Small intestine (tissue), 7 donors: ENCODE measurements around the gene ZBTB8A. TPM values are rescaled to one million over a fixed set of nuclear protein-coding genes. Genes with fewer than 3 reads are reported as not detected.
A peak's percentile ranks its signal among the peaks of the same experiment; 100 is the strongest.
"Not testable (repeated sequence)": the region's sequence is repeated elsewhere in the genome, so short reads cannot be mapped to it uniquely, and the experiment has no call there.

ENCODE experiments used
- DNase-seq, 2 donors: peaks; one replicate each; pipeline versions ENCODE4 v3.0.0 to v3.0.0-alpha.2; 2013
- FAIRE-seq: peaks from 2 replicates; lab custom pipeline; 2012; peaks lifted over from hg19 to GRCh38; lab: Jason Lieb, UNC
- H3K27ac ChIP-seq, 3 donors: one replicate each; pipeline ENCODE4 v1.5.1; 2013; ENCODE audit warnings: low read length in 2 of 3, mild to moderate bottlenecking in 2 of 3, control low read depth in 1 of 3, inconsistent platforms in 1 of 3, low read depth in 1 of 3, moderate library complexity in 1 of 3
- H3K27me3 ChIP-seq, 3 donors: one replicate each; pipeline ENCODE4 v1.6.1; 2013; ENCODE audit warnings: low read length in 3 of 3, inconsistent platforms in 1 of 3; ENCODE audit not compliant: control insufficient read depth in 3 of 3, insufficient read depth in 3 of 3
- H3K36me3 ChIP-seq, 3 donors: one replicate each; pipeline ENCODE4 v1.6.1; 2013; ENCODE audit warnings: low read length in 3 of 3, inconsistent platforms in 1 of 3, low read depth in 1 of 3, mild to moderate bottlenecking in 1 of 3, moderate library complexity in 1 of 3; ENCODE audit not compliant: control insufficient read depth in 3 of 3, insufficient read depth in 2 of 3
- H3K4me1 ChIP-seq, 3 donors: one replicate each; pipeline ENCODE4 v1.6.1; 2013; ENCODE audit warnings: low read length in 2 of 3, inconsistent platforms in 1 of 3, low read depth in 1 of 3, mild to moderate bottlenecking in 1 of 3, moderate library complexity in 1 of 3; ENCODE audit not compliant: control insufficient read depth in 3 of 3, insufficient read depth in 2 of 3
- H3K4me3 ChIP-seq, 3 donors: one replicate each; pipeline ENCODE4 v1.5.1; 2013; ENCODE audit warnings: low read length in 3 of 3, control low read depth in 1 of 3, inconsistent platforms in 1 of 3, low read depth in 1 of 3, mild to moderate bottlenecking in 1 of 3, moderate library complexity in 1 of 3
- H3K9me3 ChIP-seq, 2 donors: one replicate each; pipeline ENCODE4 v1.6.1; 2013; ENCODE audit warnings: low read depth in 1 of 2, low read length in 1 of 2; ENCODE audit not compliant: control insufficient read depth in 2 of 2, insufficient read depth in 1 of 2
- WGBS, 3 donors: extraction: QIAGEN DNeasy Blood & Tissue Kit; methylation state at CpG; one replicate each; pipeline ENCODE4 v1.1.7; 2013; 5-methylcytosine and 5-hydroxymethylcytosine counted together
- polyA plus RNA-seq, 4 donors: library from polyadenylated mRNA; stranded (reverse) in 3 of 4; unstranded in 1 of 4; fragments of 200-250 nt in 3 of 4; fragments of 120-200 nt in 1 of 4; gene quantifications; one replicate each; pipeline versions ENCODE4 v1.2.1 to v1.2.3, GENCODE V29; 2013
- donor health status: healthy with polysubstance abuse.
- donor health status: control.
- donor health status: control.
- donor health status: Bipolar disorder and iron deficiency.
- donor health status: healthy.

The ZBTB8A gene
- polyA plus RNA-seq, 4 donors, result 0.89 to 7.0 (median 2.2) TPM

DNA sequence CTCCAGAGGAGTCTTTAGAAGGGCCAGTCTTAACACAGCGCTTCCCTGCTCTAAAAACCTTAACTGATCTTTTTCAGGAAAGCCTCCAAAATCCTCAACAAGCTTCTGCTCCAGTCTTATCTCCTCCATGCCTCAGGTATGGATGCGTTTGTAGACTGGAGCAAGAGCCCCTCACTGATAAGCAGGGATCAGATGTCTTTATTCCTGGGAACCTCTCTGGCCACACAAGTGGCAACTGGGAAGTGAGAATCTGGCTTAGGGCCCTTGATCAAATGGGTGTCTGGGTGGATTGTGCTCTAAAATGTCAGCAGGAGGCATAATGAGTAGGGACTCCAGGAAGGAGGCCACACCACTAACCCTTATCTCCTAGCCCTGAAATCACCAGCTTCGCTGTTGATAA, 1.4 kb downstream of the ZBTB8A start:
- H3K9me3 ChIP-seq, result no peaks in the 10 kb centered on the region
- FAIRE-seq (no peak), DNase-seq (peak in 1 of 2 donors; percentile 8)
- H3K4me3 ChIP-seq, result peak overlapping the region in 2 of 3 donors; percentile 65 to 68
- no peaks in the 10 kb centered on the region for H3K27me3 ChIP-seq
- 47 to 69% (median 57%) methylated on average over 3 of the region's 3 CpGs for WGBS, 3 donors
- H3K4me1 ChIP-seq, result peaks cover 0 to 5% (median 4%) of the 10 kb centered on the region in 3 donors
- H3K36me3 ChIP-seq, result peaks cover 0 to 2% (median 0%) of the 10 kb centered on the region in 3 donors
- no peak overlapping the region for H3K27ac ChIP-seq

DNA sequence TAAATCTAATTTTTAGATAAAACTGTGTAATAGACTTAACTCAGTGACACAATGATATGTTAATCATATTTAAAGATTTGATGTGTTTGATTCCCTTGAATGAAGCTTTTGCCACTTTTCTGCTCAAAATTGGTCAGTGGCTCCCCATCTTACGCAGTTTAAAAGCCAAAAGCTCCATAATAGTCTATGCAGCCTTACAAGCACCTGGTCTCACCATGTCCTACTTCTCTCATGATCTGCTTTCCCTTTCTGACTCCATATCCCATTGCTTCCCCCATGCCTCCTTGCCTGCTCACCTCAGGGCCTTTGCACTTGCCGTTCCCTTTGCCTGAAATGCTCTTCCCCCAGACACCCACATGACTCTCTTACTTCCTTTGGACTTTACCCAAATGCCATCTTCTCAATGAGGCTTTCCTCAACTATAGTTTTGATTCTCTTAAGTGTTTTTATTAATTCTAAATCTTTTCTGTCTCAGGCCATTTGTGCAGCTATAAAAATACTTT, 1.9 kb downstream of the ZBTB8A start:
- DNase-seq, result no peak
- peaks cover 0 to 5% (median 4%) of the 10 kb centered on the region in 3 donors for H3K4me1 ChIP-seq
- WGBS, 3 donors, result 91 to 95% (median 94%) methylated on average over 2 of the region's 2 CpGs
- H3K4me3 ChIP-seq, result no peak overlapping the region
- peaks cover 0 to 2% (median 0%) of the 10 kb centered on the region in 3 donors for H3K36me3 ChIP-seq
- H3K9me3 ChIP-seq, result no peaks in the 10 kb centered on the region
- no peaks in the 10 kb centered on the region for H3K27me3 ChIP-seq
- no peak overlapping the region for H3K27ac ChIP-seq
- no peak for FAIRE-seq

DNA sequence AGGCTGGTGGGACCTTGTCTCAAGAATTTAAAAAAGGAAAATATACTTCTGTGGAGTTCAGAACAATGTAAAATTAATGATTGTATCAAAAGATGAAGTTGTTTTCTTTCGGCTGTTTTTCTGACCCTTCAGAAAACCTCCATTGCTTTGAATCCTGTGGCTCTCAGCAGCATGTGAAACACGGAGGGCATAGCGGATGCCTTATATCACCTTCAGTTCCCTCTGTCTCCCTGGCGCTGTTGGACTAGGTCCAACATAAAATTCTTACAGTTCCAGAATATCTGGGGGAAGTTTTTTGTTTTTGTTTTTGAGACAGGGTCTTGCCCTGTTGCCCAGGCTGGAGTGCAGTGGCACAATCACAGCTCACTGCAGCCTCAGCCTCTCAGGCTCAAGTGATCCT, 7.4 kb downstream of the ZBTB8A start:
- Histone ChIP-seq H3K36me3 (peaks cover 0 to under 1% (median 0%) of the 10 kb centered on the region in 3 donors), H3K4me3 (no peak overlapping the region), H3K4me1 (no peaks in the 10 kb centered on the region), H3K27ac (no peak overlapping the region), H3K9me3 (no peaks in the 10 kb centered on the region), H3K27me3 (no peaks in the 10 kb centered on the region)
- no peak for FAIRE-seq
- no peak for DNase-seq
- WGBS, 3 donors, result 93 to 94% (median 93%) methylated on average over 4 of the region's 4 CpGs

DNA sequence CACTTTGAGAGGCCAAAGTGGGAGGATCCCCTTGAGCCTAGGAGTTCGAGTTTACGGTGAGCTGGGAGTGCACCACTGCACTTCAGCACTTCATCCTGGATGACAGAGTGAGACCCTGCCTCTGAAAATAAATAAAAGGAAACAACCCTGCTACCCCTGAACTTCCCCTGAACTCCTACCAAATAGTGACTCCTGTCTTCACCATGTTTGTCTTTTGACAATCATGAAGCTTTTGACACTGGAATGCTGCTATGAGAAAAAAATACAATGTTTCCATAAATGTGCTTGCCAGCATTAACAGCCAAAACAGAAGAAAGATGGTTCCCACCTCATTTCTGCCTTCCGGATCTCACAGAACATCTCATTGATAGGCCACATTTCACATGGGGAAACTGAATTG, 10.4 kb downstream of the ZBTB8A start:
- no peaks in the 10 kb centered on the region for H3K9me3 ChIP-seq
- WGBS, 3 donors, result 84 to 91% (median 87%) methylated on average over 3 of the region's 3 CpGs
- no peaks in the 10 kb centered on the region for H3K4me1 ChIP-seq
- no peak overlapping the region for H3K4me3 ChIP-seq
- no peak for FAIRE-seq
- H3K27ac ChIP-seq, result no peak overlapping the region
- peaks cover 0 to 9% (median 0%) of the 10 kb centered on the region in 3 donors for H3K36me3 ChIP-seq
- no peaks in the 10 kb centered on the region for H3K27me3 ChIP-seq
- DNase-seq, result no peak

DNA sequence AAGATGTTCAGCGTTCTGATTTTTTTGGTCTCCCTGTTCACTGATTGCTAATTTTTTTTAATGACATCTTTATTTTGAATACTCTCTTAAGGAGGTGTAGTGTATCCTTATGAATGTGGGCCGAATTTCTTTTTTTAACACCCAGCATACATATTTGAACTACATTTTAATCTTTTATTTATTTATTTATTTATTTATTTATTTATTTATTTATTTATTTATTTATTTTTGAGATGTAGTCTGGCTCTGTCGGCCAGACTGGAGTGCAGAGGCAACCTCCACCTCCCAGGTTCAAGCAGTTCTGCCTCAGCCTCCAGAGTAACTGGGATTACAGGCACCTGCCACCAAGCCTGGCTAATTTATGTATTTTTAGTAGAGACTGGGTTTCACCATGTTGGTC, 15.1 kb downstream of the ZBTB8A start:
- Histone ChIP-seq H3K27ac (no peak overlapping the region), H3K4me3 (no peak overlapping the region), H3K27me3 (no peaks in the 10 kb centered on the region), H3K36me3 (peaks cover 3 to 19% (median 4%) of the 10 kb centered on the region in 3 donors), H3K4me1 (no peaks in the 10 kb centered on the region), H3K9me3 (no peaks in the 10 kb centered on the region)
- 90 to 95% (median 94%) methylated on average over 3 of the region's 3 CpGs for WGBS, 3 donors
- FAIRE-seq, result no peak
- no peak for DNase-seq

DNA sequence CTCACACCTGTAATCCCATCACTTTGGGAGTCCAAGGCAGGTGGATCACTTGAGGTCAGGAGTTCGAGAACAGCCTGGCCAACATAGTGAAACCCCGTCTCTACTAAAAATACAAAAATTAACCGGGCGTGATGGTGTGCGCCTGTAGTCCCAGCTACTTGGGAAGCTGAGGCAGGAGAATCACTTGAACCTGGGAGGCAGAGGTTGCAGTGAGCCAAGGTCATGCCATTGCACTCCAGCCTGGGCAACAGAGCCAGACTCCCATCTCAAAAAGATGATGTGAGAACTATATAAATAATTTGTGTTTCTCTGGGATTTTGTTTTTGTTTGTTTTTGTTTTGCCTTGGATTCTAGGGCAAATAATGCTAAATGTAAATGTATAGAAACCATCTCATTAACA, 17.8 kb downstream of the ZBTB8A start:
- H3K27me3 ChIP-seq, DNase-seq, H3K4me3 ChIP-seq, H3K27ac ChIP-seq, FAIRE-seq, H3K4me1 ChIP-seq, H3K9me3 ChIP-seq: not testable (repeated sequence)
- H3K36me3 ChIP-seq, result peaks cover 3 to 34% (median 4%) of the 10 kb centered on the region in 3 donors
- WGBS, 3 donors, result 96 to 99% (median 98%) methylated on average over 5 of the region's 5 CpGs

DNA sequence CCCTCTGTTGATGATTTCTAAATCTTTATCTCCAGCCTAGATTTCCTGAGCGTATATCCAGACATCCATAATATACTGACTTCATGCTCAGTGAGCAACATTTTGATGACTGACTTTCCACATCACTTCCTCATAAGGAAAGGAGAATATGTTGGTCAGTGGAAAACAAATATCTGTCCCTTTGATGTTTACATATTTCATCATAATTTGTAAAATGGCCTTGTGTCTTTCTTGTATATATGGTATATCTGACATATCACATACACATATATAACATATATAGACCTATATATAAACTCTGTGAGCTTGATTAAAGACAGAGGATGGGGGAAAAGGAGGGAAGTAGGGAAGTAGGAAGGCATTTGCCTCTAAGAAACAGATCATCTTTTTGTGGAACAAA, 18.6 kb downstream of the ZBTB8A start:
- Histone ChIP-seq H3K9me3 (no peaks in the 10 kb centered on the region), H3K4me3 (no peak overlapping the region), H3K4me1 (no peaks in the 10 kb centered on the region), H3K27me3 (no peaks in the 10 kb centered on the region), H3K36me3 (peaks cover 3 to 34% (median 4%) of the 10 kb centered on the region in 3 donors), H3K27ac (no peak overlapping the region)
- 90 to 92% (median 91%) methylated on average over 1 of the region's 1 CpG for WGBS, 3 donors
- FAIRE-seq (no peak), DNase-seq (no peak)

DNA sequence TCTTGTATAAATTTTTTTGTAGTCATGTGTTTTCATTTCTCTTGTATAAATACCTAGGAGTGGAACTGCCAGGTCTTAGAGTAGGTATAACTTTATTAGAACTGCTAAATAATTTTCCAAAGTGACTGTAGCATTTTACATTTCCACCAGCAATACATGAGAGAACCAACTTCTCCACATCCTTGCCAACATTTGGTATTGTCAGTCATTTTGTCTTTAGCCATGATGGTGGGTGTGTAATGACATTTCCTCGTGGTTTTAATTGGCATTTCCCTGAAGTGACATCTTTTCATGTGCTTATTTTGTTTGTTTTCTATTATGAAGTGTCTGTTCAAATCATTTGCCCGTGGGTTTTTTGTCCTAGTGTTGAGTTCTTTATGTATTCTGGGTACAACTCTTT, 29.7 kb downstream of the ZBTB8A start:
- H3K27me3 ChIP-seq, result no peaks in the 10 kb centered on the region
- DNase-seq (no peak), FAIRE-seq (no peak)
- H3K4me3 ChIP-seq, result no peak overlapping the region
- no peaks in the 10 kb centered on the region for H3K9me3 ChIP-seq
- WGBS, 3 donors, result 57 to 77% (median 58%) methylated on average over 2 of the region's 2 CpGs
- no peak overlapping the region for H3K27ac ChIP-seq
- H3K4me1 ChIP-seq, result no peaks in the 10 kb centered on the region
- H3K36me3 ChIP-seq, result peaks cover 0 to 14% (median 0%) of the 10 kb centered on the region in 3 donors
